NT2/D1 (cell line): ENCODE measurements around the gene RNU11.

Experiments
- DNase-seq: peaks from one replicate; pipeline ENCODE4 v3.0.0-alpha.2; 2011; ENCODE audit warnings: low read depth, low spot score
- H3K27me3 ChIP-seq: 2 replicates; pipeline ENCODE4 v1.6.0; 2011; ENCODE audit warnings: mild to moderate bottlenecking; ENCODE audit not compliant: insufficient read length, insufficient read depth
- H3K36me3 ChIP-seq: 2 replicates; pipeline ENCODE4 v1.6.1; 2011; ENCODE audit warnings: mild to moderate bottlenecking, low read length, mixed read lengths; ENCODE audit not compliant: insufficient read depth, insufficient read length
- H3K4me1 ChIP-seq: 2 replicates; pipeline ENCODE4 v1.5.1; 2011; ENCODE audit not compliant: insufficient read depth, insufficient read length
- H3K4me3 ChIP-seq: 2 replicates; pipeline ENCODE4 v1.5.1; 2011; ENCODE audit warnings: low read depth; ENCODE audit not compliant: insufficient read length
- H3K9ac ChIP-seq: 2 replicates; pipeline ENCODE4 v1.6.0; 2011; ENCODE audit warnings: low read depth; ENCODE audit not compliant: insufficient read length
- H3K9me3 ChIP-seq: 2 replicates; pipeline ENCODE4 v1.5.1; 2011; ENCODE audit warnings: mild to moderate bottlenecking, low read length; ENCODE audit not compliant: insufficient read depth
- SUZ12 ChIP-seq: IDR thresholded peaks from 2 replicates; pipeline ENCODE4 v1.6.1; 2011; ENCODE audit not compliant: insufficient read length, insufficient read depth; ENCODE audit errors: extremely low read depth
- YY1 ChIP-seq: IDR thresholded peaks from 2 replicates; pipeline ENCODE4 v1.6.1; 2011; ENCODE audit not compliant: insufficient read length, insufficient read depth
- ZNF274 ChIP-seq: IDR thresholded peaks from 2 replicates; pipeline ENCODE4 v1.6.1; 2011; ENCODE audit warnings: mild to moderate bottlenecking, low read depth, low read length

Gene RNU11

DNA sequence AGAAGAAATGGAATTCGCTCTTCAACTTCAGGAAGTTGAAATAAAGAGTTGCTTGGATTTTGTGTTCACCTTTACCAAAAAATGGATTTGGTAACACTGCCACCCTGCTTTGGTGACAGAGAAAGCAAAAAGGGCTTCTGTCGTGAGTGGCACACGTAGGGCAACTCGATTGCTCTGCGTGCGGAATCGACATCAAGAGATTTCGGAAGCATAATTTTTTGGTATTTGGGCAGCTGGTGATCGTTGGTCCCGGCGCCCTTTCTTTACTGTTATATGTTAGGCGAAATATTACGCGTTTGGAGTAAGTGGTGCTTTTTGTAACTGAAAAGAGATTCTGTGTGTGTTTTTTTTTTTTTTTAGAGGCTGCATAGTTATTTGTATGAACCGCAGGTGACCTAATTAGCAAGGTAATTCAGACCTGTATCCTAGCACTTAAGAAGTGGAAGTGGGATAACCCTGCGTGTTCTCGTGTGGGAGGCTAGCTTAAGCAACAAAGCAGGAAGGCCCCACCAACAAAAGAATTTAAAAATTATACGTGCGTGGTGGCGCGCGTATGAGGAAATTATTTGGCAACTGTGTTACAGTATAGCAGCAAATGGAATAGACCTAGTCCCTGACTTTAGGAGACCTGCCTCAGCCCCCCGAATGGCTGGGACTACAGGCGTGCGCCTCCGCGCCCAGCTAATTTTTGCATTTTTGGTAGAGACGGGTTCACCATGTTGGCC is at the start of gene RNU11:
RNU11 (plus strand) TSS at position 127 of the 725 bp plus-strand sequence.
- H3K4me3 ChIP-seq: peak within 1 kb of the TSS; percentile 53
- H3K4me1 ChIP-seq: peaks cover 3% of the 10 kb centered on the region
- DNase-seq: peak; percentile 97
- no peak for TF ChIP-seq ZNF274
- no peak for TF ChIP-seq YY1
- no peak for TF ChIP-seq SUZ12
- peak within 1 kb of the TSS; percentile 83 for H3K9ac ChIP-seq
- H3K36me3 ChIP-seq: no peaks in the 10 kb centered on the region
- H3K27me3 ChIP-seq: no peaks in the 10 kb centered on the region
- no peaks in the 10 kb centered on the region for H3K9me3 ChIP-seq

DNA sequence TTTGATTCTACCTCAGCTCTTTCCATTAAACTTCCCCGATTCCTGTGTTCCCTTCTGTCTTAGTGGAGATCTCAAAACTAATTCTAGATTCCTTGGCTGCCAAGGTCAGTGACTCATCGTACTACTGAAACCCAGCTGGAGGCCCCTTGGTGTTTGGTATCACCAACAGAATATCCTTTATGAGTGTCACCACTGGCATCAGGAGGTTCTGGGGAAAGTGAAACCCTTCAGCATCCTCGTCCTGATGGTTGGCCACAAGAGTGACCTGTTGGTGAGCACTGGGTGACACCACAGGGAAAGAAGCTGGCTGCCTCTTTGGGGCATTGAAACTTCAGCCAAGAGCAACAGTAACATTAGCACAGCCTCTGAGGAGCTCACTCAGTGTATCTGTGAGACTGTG is 46.7 kb upstream of the RNU11 start:
- Histone ChIP-seq H3K9me3 (no peaks in the 10 kb centered on the region), H3K36me3 (peaks cover 43% of the 10 kb centered on the region), H3K4me3 (no peak overlapping the region), H3K4me1 (peaks cover 15% of the 10 kb centered on the region), H3K9ac (peak overlapping the region; percentile 15), H3K27me3 (no peaks in the 10 kb centered on the region)
- TF ChIP-seq ZNF274 (no peak), YY1 (no peak), SUZ12 (no peak)
- DNase-seq: no peak

- peaks cover 51% of the 10 kb centered on the region for H3K36me3 ChIP-seq
- peaks cover 15% of the 10 kb centered on the region for H3K4me1 ChIP-seq
- TF ChIP-seq YY1: no peak
- no peaks in the 10 kb centered on the region for H3K9me3 ChIP-seq
- no peak overlapping the region for H3K4me3 ChIP-seq
- peak overlapping the region; percentile 15 for H3K9ac ChIP-seq
- DNase-seq: peak; percentile 68
- no peaks in the 10 kb centered on the region for H3K27me3 ChIP-seq
Observed at GRCh38 chr1:28602536-28603439, 45.6 kb upstream of the RNU11 start.

- peaks cover 56% of the 10 kb centered on the region for H3K36me3 ChIP-seq
- TF ChIP-seq SUZ12: no peak
- no peak for TF ChIP-seq ZNF274
- no peak for TF ChIP-seq YY1
- peaks cover 12% of the 10 kb centered on the region for H3K4me1 ChIP-seq
- H3K4me3 ChIP-seq: no peak overlapping the region
- no peak overlapping the region for H3K9ac ChIP-seq
- no peaks in the 10 kb centered on the region for H3K9me3 ChIP-seq
- H3K27me3 ChIP-seq: no peaks in the 10 kb centered on the region
- no peak for DNase-seq
Observed at GRCh38 chr1:28604411-28604810, 44.0 kb upstream of the RNU11 start.

DNA sequence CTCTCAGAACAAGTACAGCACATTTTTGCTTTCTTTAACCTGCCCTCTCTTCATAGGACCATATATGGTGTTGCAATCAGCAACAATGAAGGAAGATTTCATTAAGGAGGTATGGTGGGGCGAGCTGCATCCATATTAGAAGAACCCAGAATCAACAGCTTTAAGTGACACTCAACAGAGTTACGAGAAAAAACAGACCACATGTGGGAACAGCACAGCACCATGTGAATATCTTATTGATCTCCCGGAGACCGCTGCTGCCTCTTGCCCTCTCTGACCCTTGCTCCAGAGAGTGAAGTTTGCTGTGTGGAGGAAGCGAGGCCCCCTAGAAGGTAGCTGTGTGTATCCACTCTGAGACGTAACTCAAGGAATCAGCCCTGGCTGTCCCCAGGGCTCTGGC is 43.4 kb upstream of the RNU11 start:
- no peak overlapping the region for H3K4me3 ChIP-seq
- no peak for TF ChIP-seq SUZ12
- no peak for TF ChIP-seq ZNF274
- no peak for TF ChIP-seq YY1
- no peak overlapping the region for H3K9ac ChIP-seq
- peaks cover 62% of the 10 kb centered on the region for H3K36me3 ChIP-seq
- no peaks in the 10 kb centered on the region for H3K9me3 ChIP-seq
- no peak for DNase-seq
- H3K4me1 ChIP-seq: peaks cover 8% of the 10 kb centered on the region
- H3K27me3 ChIP-seq: no peaks in the 10 kb centered on the region

GRCh38 chr1:28606771-28607170 is 41.6 kb upstream of the RNU11 start:
- Histone ChIP-seq H3K9ac (no peak overlapping the region), H3K4me1 (peaks cover 5% of the 10 kb centered on the region), H3K4me3 (no peak overlapping the region), H3K36me3 (peaks cover 74% of the 10 kb centered on the region), H3K27me3 (no peaks in the 10 kb centered on the region), H3K9me3 (no peaks in the 10 kb centered on the region)
- TF ChIP-seq ZNF274 (no peak), SUZ12 (no peak), YY1 (no peak)
- DNase-seq: no peak

- H3K4me3 ChIP-seq: no peak overlapping the region
- TF ChIP-seq SUZ12: no peak
- no peak for TF ChIP-seq YY1
- no peak for TF ChIP-seq ZNF274
- no peak for DNase-seq
- no peak overlapping the region for H3K9ac ChIP-seq
- H3K4me1 ChIP-seq: no peaks in the 10 kb centered on the region
- H3K36me3 ChIP-seq: peaks cover 62% of the 10 kb centered on the region
- H3K27me3 ChIP-seq: no peaks in the 10 kb centered on the region
- no peaks in the 10 kb centered on the region for H3K9me3 ChIP-seq
Observed at GRCh38 chr1:28613175-28613574, 35.2 kb upstream of the RNU11 start.
